ENCODE data around the gene CTDP1.
"Not testable (repeated sequence)": the region's sequence is repeated elsewhere in the genome, so short reads cannot be mapped to it uniquely, and the experiment has no call there.

CTDP1 gene

GRCh38 chr18:79718878-79719477 is 39.4 kb downstream of the CTDP1 start:
- no peak for DNase-seq (ENCODE audit: low read depth, low spot score)
- H3K27ac ChIP-seq, result no peak overlapping the region

GRCh38 chr18:79719478-79720358 is 40.1 kb downstream of the CTDP1 start:
- not testable (repeated sequence) for DNase-seq (ENCODE audit: low read depth, low spot score); H3K27ac ChIP-seq

- DNase-seq (ENCODE audit: low read depth, low spot score), result no peak
- H3K27ac ChIP-seq, result no peak overlapping the region
These were observed 40.7 kb downstream of the CTDP1 start for GRCh38 chr18:79720359-79720733.

- DNase-seq (ENCODE audit: low read depth, low spot score), result no peak
- H3K27ac ChIP-seq, result no peak overlapping the region
These were observed 43.4 kb downstream of the CTDP1 start for GRCh38 chr18:79723036-79723435.

- no peak overlapping the region for H3K27ac ChIP-seq
- DNase-seq (ENCODE audit: low read depth, low spot score), result no peak
These were observed 44.0 kb downstream of the CTDP1 start for GRCh38 chr18:79723628-79724027.

GRCh38 chr18:79724299-79725080 is 44.9 kb downstream of the CTDP1 start:
- no peak for DNase-seq (ENCODE audit: low read depth, low spot score)
- H3K27ac ChIP-seq, result no peak overlapping the region

- DNase-seq (ENCODE audit: low read depth, low spot score), result no peak
- no peak overlapping the region for H3K27ac ChIP-seq
These were observed 45.9 kb downstream of the CTDP1 start for GRCh38 chr18:79725486-79725885.

GRCh38 chr18:79726721-79727120 is 47.1 kb downstream of the CTDP1 start:
- H3K27ac ChIP-seq, result no peak overlapping the region
- no peak for DNase-seq (ENCODE audit: low read depth, low spot score)

GRCh38 chr18:79727211-79727610 is 47.6 kb downstream of the CTDP1 start:
- DNase-seq (ENCODE audit: low read depth, low spot score), result no peak
- H3K27ac ChIP-seq, result no peak overlapping the region

GRCh38 chr18:79728931-79729586 is 49.5 kb downstream of the CTDP1 start:
- no peak overlapping the region for H3K27ac ChIP-seq
- DNase-seq (ENCODE audit: low read depth, low spot score), result no peak

GRCh38 chr18:79729611-79730010 is 50.0 kb downstream of the CTDP1 start:
- H3K27ac ChIP-seq, result no peak overlapping the region
- DNase-seq (ENCODE audit: low read depth, low spot score), result no peak

GRCh38 chr18:79730804-79731203 is 51.2 kb downstream of the CTDP1 start:
- no peak overlapping the region for H3K27ac ChIP-seq
- DNase-seq (ENCODE audit: low read depth, low spot score), result no peak

GRCh38 chr18:79731881-79732720 is 52.5 kb downstream of the CTDP1 start:
- not testable (repeated sequence) for DNase-seq (ENCODE audit: low read depth, low spot score); H3K27ac ChIP-seq

- DNase-seq (ENCODE audit: low read depth, low spot score), result no peak
- no peak overlapping the region for H3K27ac ChIP-seq
These were observed 53.1 kb downstream of the CTDP1 start for GRCh38 chr18:79732721-79733025.

- DNase-seq (ENCODE audit: low read depth, low spot score), result no peak
- no peak overlapping the region for H3K27ac ChIP-seq
These were observed 53.6 kb downstream of the CTDP1 start for GRCh38 chr18:79733135-79733701.

- no peak overlapping the region for H3K27ac ChIP-seq
- no peak for DNase-seq (ENCODE audit: low read depth, low spot score)
These were observed 54.6 kb downstream of the CTDP1 start for GRCh38 chr18:79733986-79734770.

GRCh38 chr18:79735071-79735980 is 55.7 kb downstream of the CTDP1 start:
- H3K27ac ChIP-seq, result no peak overlapping the region
- no peak for DNase-seq (ENCODE audit: low read depth, low spot score)

GRCh38 chr18:79736230-79736629 is 56.6 kb downstream of the CTDP1 start:
- no peak overlapping the region for H3K27ac ChIP-seq
- DNase-seq (ENCODE audit: low read depth, low spot score), result no peak
